Endodermal cell (in vitro differentiated cells): Measurements from ENCODE around the gene ANKRD12. TPM values are rescaled to one million over a fixed set of nuclear protein-coding genes. Genes with fewer than 3 reads are reported as not detected.

Experiments used
- DNase-seq: peaks from one replicate; pipeline ENCODE4 v3.0.0-alpha.2; 2017
- H3K27ac ChIP-seq: 2 replicates; pipeline ENCODE4 v1.5.1; 2013; ENCODE audit warnings: mild to moderate bottlenecking, low read depth, low read length, moderate library complexity
- H3K27me3 ChIP-seq: 2 replicates; pipeline ENCODE4 v1.6.1; 2013; ENCODE audit warnings: mild to moderate bottlenecking, low read length, moderate library complexity; ENCODE audit not compliant: insufficient read depth, control insufficient read depth, poor library complexity, severe bottlenecking
- H3K36me3 ChIP-seq: 2 replicates; pipeline ENCODE4 v1.7.0; 2013; ENCODE audit warnings: mild to moderate bottlenecking, low read length, moderate library complexity; ENCODE audit not compliant: control insufficient read depth, insufficient read depth
- H3K4me1 ChIP-seq: one replicate; pipeline ENCODE4 v1.7.0; 2013; ENCODE audit warnings: low read length; ENCODE audit not compliant: control insufficient read depth, insufficient read depth
- H3K4me3 ChIP-seq: 2 replicates; pipeline ENCODE4 v1.5.1; 2013; ENCODE audit warnings: mild to moderate bottlenecking, low read length, moderate library complexity
- H3K9ac ChIP-seq: 2 replicates; pipeline ENCODE4 v1.6.1; 2013; ENCODE audit warnings: mild to moderate bottlenecking, low read length, moderate library complexity; ENCODE audit not compliant: poor library complexity, severe bottlenecking; ENCODE audit errors: extremely low read depth
- H3K9me3 ChIP-seq: 2 replicates; pipeline ENCODE4 v1.6.1; 2013; ENCODE audit warnings: mild to moderate bottlenecking, low read length, moderate library complexity; ENCODE audit not compliant: control insufficient read depth
- H3K27ac Mint-ChIP-seq: 2 replicates; pipeline ENCODE4 v1.8.0; 2020; ENCODE audit warnings: mixed read lengths
- H3K27me3 Mint-ChIP-seq: 2 replicates; pipeline ENCODE4 v1.8.0; 2021; ENCODE audit warnings: mild to moderate bottlenecking, mixed read lengths; ENCODE audit not compliant: insufficient read depth
- H3K36me3 Mint-ChIP-seq: 2 replicates; pipeline ENCODE4 v1.8.0; 2020; ENCODE audit warnings: low read depth, mixed read lengths
- H3K4me1 Mint-ChIP-seq: 2 replicates; pipeline ENCODE4 v1.8.0; 2020; ENCODE audit warnings: mixed read lengths
- H3K4me3 Mint-ChIP-seq: 2 replicates; pipeline ENCODE4 v1.8.0; 2020; ENCODE audit warnings: mild to moderate bottlenecking, moderate library complexity, mixed read lengths
- H3K9me3 Mint-ChIP-seq: 2 replicates; pipeline ENCODE4 v1.8.0; 2020; ENCODE audit warnings: mild to moderate bottlenecking, mixed read lengths
- CTCF ChIP-seq: fragments of 200-600 bp; sonication (generic); conservative IDR thresholded peaks from 2 replicates; pipeline ENCODE4 v1.5.0; 2021; ENCODE audit warnings: antibody characterized with exemption, mild to moderate bottlenecking
- WGBS, 2 experiments: methylation state at CpG; one replicate each; pipeline versions ENCODE4 v1.1.5 to v1.1.7; 2013; ENCODE audit warnings: missing lambda C conversion rate in 2 of 2, mixed read lengths in 1 of 2; ENCODE audit not compliant: insufficient coverage in 1 of 2, insufficient read length in 1 of 2; 5-methylcytosine and 5-hydroxymethylcytosine counted together
- total RNA-seq, 2 donors: library from RNA; stranded (reverse); fragmentation: NEBNext Ultra II Directional in 1 of 2; extraction: Animal tissue kit (Norgen Biotek cat#: 25700) in 1 of 2; gene quantifications; 2 replicates in 1 of 2; 3 replicates in 1 of 2; pipeline ENCODE4 v1.2.1, GENCODE V29; 2021

ANKRD12 gene
- total RNA-seq, 2 donors from 2014 or later: 36.0 to 41.6 TPM

GRCh38 chr18:9325716-9326115 lies 189.1 kb downstream of the ANKRD12 start:
- no peaks in the 10 kb centered on the region for H3K36me3 ChIP-seq
- no peak overlapping the region for H3K4me3 ChIP-seq
- H3K9me3 ChIP-seq: peaks cover 18% of the 10 kb centered on the region
- Mint-ChIP-seq H3K4me3 (no peak overlapping the region), H3K9me3 (peaks cover 14% of the 10 kb centered on the region), H3K27me3 (peaks cover 21% of the 10 kb centered on the region), H3K36me3 (no peaks in the 10 kb centered on the region), H3K4me1 (no peaks in the 10 kb centered on the region), H3K27ac (no peak overlapping the region)
- WGBS, 2 experiments: 91% methylated on average over 2 of the region's 2 CpGs; no CpG with 5 or more reads in 1 of the 2 experiments
- H3K9ac ChIP-seq: no peak overlapping the region
- H3K27ac ChIP-seq: no peak overlapping the region
- DNase-seq: no peak
- no peaks in the 10 kb centered on the region for H3K27me3 ChIP-seq
- no peaks in the 10 kb centered on the region for H3K4me1 ChIP-seq
- no peak for TF ChIP-seq CTCF

- no peaks in the 10 kb centered on the region for H3K36me3 Mint-ChIP-seq
- no peak overlapping the region for H3K27ac Mint-ChIP-seq
- Histone ChIP-seq H3K4me1 (no peaks in the 10 kb centered on the region), H3K36me3 (no peaks in the 10 kb centered on the region), H3K27ac (no peak overlapping the region), H3K27me3 (peaks cover 6% of the 10 kb centered on the region), H3K9me3 (peaks cover 18% of the 10 kb centered on the region), H3K4me3 (peak overlapping the region; percentile 17), H3K9ac (no peak overlapping the region)
- TF ChIP-seq CTCF: no peak
- H3K27me3 Mint-ChIP-seq: peaks cover 27% of the 10 kb centered on the region
- no peak overlapping the region for H3K4me3 Mint-ChIP-seq
- no peaks in the 10 kb centered on the region for H3K4me1 Mint-ChIP-seq
- H3K9me3 Mint-ChIP-seq: peaks cover 14% of the 10 kb centered on the region
- WGBS, 2 experiments: 67 to 93% methylated on average over 1 to 2 of the region's 2 CpGs
- no peak for DNase-seq
Measured at GRCh38 chr18:9328776-9329175, 192.2 kb downstream of the ANKRD12 start.

GRCh38 chr18:9329471-9329870 lies 192.9 kb downstream of the ANKRD12 start:
- peaks cover 18% of the 10 kb centered on the region for H3K9me3 ChIP-seq
- Mint-ChIP-seq H3K4me3 (no peak overlapping the region), H3K27me3 (peaks cover 30% of the 10 kb centered on the region), H3K4me1 (no peaks in the 10 kb centered on the region), H3K9me3 (peaks cover 14% of the 10 kb centered on the region), H3K27ac (no peak overlapping the region), H3K36me3 (no peaks in the 10 kb centered on the region)
- 80% methylated on average over 1 of the region's 1 CpG; no CpG with 5 or more reads in 1 of the 2 experiments for WGBS, 2 experiments
- no peak overlapping the region for H3K4me3 ChIP-seq
- H3K4me1 ChIP-seq: no peaks in the 10 kb centered on the region
- peaks cover 6% of the 10 kb centered on the region for H3K27me3 ChIP-seq
- H3K27ac ChIP-seq: no peak overlapping the region
- no peak for TF ChIP-seq CTCF
- H3K36me3 ChIP-seq: no peaks in the 10 kb centered on the region
- DNase-seq: no peak
- H3K9ac ChIP-seq: no peak overlapping the region
